GM12801 (cell line): ENCODE measurements around the gene MYO3A.

Experiments
- TF ChIP-seq, protein P1 (sequence below): IDR thresholded peaks from one replicate; pipeline ENCODE4 v1.5.1; 2011; ENCODE audit warnings: control low read depth; ENCODE audit not compliant: insufficient read length; ENCODE audit errors: extremely low read depth

MYO3A gene

DNA sequence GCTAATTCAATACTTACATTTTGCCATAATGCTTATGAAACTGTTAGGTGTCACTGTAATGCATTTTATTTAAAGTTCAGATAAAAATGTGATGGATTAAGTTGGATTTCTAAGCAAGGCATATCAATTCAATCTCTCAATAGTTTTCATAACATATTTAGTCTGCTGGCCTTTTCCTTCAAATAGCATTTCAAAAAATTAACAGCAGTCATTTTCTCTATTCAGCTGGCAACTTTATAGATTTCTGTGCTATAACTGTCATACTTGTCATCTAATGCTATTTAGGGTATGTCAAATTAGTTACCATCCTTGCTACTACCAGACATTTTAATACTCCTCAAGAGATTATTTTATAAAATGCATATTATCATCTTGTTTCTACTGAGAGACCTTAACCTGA, 286.9 kb downstream of the MYO3A start:
- TF ChIP-seq, protein P1, sequence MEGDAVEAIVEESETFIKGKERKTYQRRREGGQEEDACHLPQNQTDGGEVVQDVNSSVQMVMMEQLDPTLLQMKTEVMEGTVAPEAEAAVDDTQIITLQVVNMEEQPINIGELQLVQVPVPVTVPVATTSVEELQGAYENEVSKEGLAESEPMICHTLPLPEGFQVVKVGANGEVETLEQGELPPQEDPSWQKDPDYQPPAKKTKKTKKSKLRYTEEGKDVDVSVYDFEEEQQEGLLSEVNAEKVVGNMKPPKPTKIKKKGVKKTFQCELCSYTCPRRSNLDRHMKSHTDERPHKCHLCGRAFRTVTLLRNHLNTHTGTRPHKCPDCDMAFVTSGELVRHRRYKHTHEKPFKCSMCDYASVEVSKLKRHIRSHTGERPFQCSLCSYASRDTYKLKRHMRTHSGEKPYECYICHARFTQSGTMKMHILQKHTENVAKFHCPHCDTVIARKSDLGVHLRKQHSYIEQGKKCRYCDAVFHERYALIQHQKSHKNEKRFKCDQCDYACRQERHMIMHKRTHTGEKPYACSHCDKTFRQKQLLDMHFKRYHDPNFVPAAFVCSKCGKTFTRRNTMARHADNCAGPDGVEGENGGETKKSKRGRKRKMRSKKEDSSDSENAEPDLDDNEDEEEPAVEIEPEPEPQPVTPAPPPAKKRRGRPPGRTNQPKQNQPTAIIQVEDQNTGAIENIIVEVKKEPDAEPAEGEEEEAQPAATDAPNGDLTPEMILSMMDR = no peak

DNA sequence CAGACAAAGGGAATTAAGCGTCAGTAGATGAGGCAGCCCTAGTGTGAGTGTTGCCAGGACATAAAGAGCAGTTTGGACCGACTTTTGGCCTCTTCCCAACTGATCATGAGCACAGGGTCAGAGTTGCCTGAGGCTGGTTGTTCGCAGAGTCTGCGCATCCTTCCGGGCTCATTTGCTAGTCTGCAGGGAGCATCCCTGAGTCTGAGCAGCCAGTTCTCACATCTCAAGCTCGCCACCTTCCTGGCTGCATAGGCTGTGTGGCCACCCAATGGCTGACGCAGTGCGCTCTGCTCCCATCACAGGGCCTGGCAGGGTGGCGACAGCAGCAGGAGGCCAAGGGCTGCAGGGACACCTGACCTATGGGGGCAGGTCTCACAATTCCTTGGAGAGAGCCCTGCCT, 287.5 kb downstream of the MYO3A start:
- TF ChIP-seq, protein P1 = no peak

DNA sequence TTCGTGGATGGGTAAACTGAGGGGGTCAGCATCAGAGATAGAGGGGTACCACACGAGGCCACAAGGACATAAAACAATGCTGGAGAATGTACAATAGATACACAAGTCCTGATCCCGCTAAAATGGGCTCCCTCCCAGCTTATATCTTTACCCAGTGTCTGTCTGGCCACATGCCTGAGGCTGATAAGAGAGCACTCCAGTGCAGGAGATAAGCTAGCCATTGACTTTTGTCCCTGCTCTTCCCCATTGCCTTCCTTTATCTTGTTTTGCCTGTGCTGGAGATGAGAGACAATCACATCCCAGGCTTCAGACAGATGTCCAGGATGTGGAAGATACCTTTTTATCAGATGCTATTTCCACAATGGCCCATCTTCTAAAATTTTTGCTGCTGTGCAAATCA, 288.5 kb downstream of the MYO3A start:
- TF ChIP-seq, protein P1 = no peak

DNA sequence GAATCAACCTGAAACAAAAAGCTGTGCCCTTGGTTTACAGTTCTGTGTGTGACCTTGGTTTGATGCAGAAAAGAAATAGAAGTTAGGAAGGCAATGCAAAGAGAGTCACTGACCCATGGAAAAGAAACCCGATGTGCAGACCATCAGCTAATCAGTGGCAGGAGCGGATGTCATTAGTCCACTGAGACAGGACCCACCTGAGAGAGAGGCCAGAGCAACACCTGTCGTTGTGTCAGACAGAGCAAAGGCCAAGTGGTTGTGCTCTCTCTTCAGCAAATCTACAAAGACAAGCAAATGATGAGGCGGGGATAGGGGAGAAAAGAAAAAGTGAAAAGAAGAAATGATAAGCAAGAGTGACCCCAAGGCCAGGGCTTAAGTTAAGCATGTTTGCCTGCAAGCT, 291.3 kb downstream of the MYO3A start:
- TF ChIP-seq, protein P1 = no peak

DNA sequence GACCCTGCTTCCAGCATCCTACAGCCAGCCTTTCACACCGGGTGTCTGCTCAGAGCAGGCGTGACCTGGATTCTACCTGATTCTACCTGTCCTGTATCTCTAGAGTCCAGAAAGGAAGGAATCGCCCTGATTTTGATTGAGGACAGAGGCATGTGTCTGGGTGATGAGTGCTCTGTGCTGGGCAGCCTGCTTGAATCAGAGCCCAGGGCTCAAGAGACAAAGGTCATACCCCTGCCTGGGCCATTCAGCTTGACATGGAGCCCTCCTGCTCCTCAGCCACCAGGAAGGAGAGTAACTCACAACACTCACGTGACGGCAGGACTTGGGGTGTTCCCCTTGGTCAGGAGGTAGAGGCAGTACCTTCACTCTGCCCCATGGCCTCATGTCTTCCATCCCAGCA, 293.8 kb downstream of the MYO3A start:
- TF ChIP-seq, protein P1 = no peak

DNA sequence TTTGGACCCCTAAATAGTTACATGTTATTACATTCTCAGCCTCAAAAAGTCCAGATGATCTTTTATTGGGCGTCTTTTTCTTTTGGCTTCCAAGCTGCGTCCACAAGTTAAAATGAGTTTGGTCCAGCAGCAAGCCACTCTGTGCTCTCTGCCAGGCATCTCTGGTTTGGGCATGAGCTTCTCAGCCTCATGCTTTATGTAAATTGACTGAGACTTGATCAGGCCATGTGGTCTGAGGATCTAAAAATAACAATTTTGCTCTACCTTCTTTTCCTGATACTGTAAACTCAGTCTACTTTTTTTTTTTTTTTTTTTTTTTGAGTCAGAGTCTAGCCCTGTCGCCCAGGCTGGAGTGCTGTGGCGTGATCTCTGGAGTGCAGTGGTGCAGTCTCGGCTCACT, 298.1 kb downstream of the MYO3A start:
- TF ChIP-seq, protein P1 = no peak

DNA sequence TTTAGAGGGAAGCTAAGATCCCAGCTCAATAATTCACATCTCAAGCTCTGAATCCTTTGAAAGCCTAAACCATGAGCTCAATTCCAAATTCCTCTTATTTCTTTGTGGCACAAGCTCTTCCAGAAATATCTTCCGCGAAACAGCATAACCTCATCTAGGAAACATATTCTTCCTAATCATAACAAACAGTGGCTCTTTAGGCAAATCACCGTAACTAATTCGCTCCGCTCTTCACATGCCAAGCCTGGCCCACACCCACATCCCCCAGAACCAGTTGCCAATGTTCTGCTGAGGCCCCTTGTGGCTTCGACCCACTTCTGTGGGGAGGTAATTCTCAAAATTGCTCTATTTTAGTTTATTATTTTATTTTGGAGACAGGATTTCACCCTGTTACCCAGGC, 301.7 kb downstream of the MYO3A start:
- TF ChIP-seq, protein P1 = no peak

DNA sequence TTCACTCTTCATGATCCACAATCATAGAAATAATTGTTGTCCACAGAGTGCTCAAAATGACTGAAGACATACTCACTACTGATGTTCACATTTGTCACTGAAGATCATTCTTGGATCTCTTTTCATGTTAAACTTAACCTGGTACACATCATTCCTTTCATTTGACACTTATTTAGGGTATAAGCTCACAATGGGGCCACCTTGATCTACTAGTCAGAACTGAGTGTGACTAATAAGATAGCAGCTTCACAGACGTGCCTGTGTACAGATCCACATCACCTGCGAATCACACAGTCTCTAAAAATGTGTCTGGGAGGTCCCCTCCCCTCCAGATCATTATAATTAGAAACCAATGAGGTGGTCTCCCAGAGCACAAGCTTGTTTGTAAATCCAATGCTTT, 304.3 kb downstream of the MYO3A start:
- TF ChIP-seq, protein P1 = no peak
